NCI-H2029 treated with DMSO at 0.1 percent for 48 hours (cell line): Measurements from ENCODE around the gene DTWD2.
"Not testable (repeated sequence)": the region's sequence is repeated elsewhere in the genome, so short reads cannot be mapped to it uniquely, and the experiment has no call there.

ENCODE experiments used
- DNase-seq: peaks from one replicate; lab custom pipeline; 2025; lab: John Stamatoyannopoulos, UW

DTWD2 gene

GRCh38 chr5:118987988-118988865 lies at the start of gene DTWD2:
Gene DTWD2 (minus strand): TSS chr5:118988547. CDS start chr5:118988511, 36 bp downstream.
- DNase-seq: peak; percentile 74

- no peak for DNase-seq
Measured at GRCh38 chr5:119037496-119038215, 49.3 kb upstream of the DTWD2 start.

GRCh38 chr5:119036101-119036762 lies 47.9 kb upstream of the DTWD2 start:
- no peak for DNase-seq

GRCh38 chr5:119033135-119033534 lies 44.8 kb upstream of the DTWD2 start:
- no peak for DNase-seq

GRCh38 chr5:119032656-119033055 lies 44.3 kb upstream of the DTWD2 start:
- DNase-seq: no peak

GRCh38 chr5:119031905-119032304 lies 43.6 kb upstream of the DTWD2 start:
- DNase-seq: no peak

GRCh38 chr5:119031011-119031886 lies 42.9 kb upstream of the DTWD2 start:
- no peak for DNase-seq

- no peak for DNase-seq
Measured at GRCh38 chr5:119028575-119028974, 40.2 kb upstream of the DTWD2 start.

- no peak for DNase-seq
Measured at GRCh38 chr5:119022773-119023172, 34.4 kb upstream of the DTWD2 start.

- no peak for DNase-seq
Measured at GRCh38 chr5:119022017-119022745, 33.8 kb upstream of the DTWD2 start.

GRCh38 chr5:119021149-119021732 lies 32.9 kb upstream of the DTWD2 start:
- DNase-seq: no peak

GRCh38 chr5:119019949-119020348 lies 31.6 kb upstream of the DTWD2 start:
- DNase-seq: no peak

GRCh38 chr5:119019501-119019900 lies 31.2 kb upstream of the DTWD2 start:
- DNase-seq: no peak

GRCh38 chr5:119017994-119018393 lies 29.6 kb upstream of the DTWD2 start:
- no peak for DNase-seq

GRCh38 chr5:119016125-119016774 lies 27.9 kb upstream of the DTWD2 start:
- DNase-seq: no peak

GRCh38 chr5:119011186-119011585 lies 22.8 kb upstream of the DTWD2 start:
- DNase-seq: no peak

GRCh38 chr5:119010206-119010605 lies 21.9 kb upstream of the DTWD2 start:
- DNase-seq: no peak

GRCh38 chr5:119009131-119009530 lies 20.8 kb upstream of the DTWD2 start:
- DNase-seq: no peak

- DNase-seq: no peak
Measured at GRCh38 chr5:118999696-119000095, 11.3 kb upstream of the DTWD2 start.

- DNase-seq: not testable (repeated sequence)
Measured at GRCh38 chr5:118998861-118999260, 10.5 kb upstream of the DTWD2 start.
